Testis (tissue), 2 donors: ENCODE measurements around the gene SH3BP1.

Source experiments
- CTCF ChIP-seq, 3 experiments: fragments of 450-650 bp in 2 of 3; fragments of 200-600 bp in 1 of 3; sonication (generic) in 1 of 3; IDR thresholded peaks; one replicate each; pipeline ENCODE4 v1.5.1; 2016 to 2019; ENCODE audit warnings: antibody characterized with exemption in 3 of 3, mild to moderate bottlenecking in 2 of 3, moderate library complexity in 1 of 3
- POLR2A ChIP-seq: fragments of 450-650 bp; IDR thresholded peaks from one replicate; pipeline ENCODE4 v1.6.1; 2017; ENCODE audit warnings: antibody characterized with exemption, mild to moderate bottlenecking, moderate library complexity

- TF ChIP-seq POLR2A = no peak
- TF ChIP-seq CTCF (IDR thresholded peaks at IDR 0.05) = no peak
Measured at GRCh38 chr22:37681001-37681424, 41.5 kb downstream of the SH3BP1 start.
